CD14-positive monocyte (primary cell): ENCODE data around the gene CEP44. TPM values are rescaled to one million over a fixed set of nuclear protein-coding genes. Genes with fewer than 3 reads are reported as not detected.
A peak's percentile ranks its signal among the peaks of the same experiment; 100 is the strongest.

ENCODE experiments used
- DNase-seq, 3 donors: peaks; one replicate each; pipeline ENCODE4 v3.0.0-alpha.2; 2011 to 2022
- H2AFZ ChIP-seq: 2 replicates; pipeline ENCODE4 v1.6.0; 2012; ENCODE audit warnings: mild to moderate bottlenecking, low read depth, low read length, inconsistent platforms; ENCODE audit not compliant: insufficient read depth, poor library complexity, severe bottlenecking
- H3K27ac ChIP-seq, 2 donors: 1 replicate in 1 of 2; 2 replicates in 1 of 2; pipeline ENCODE4 v1.5.1; 2012 to 2013; ENCODE audit warnings: low read length in 2 of 2, control low read depth in 1 of 2, inconsistent platforms in 1 of 2, low read depth in 1 of 2, mild to moderate bottlenecking in 1 of 2
- H3K27me3 ChIP-seq, 2 donors: one replicate each; pipeline versions ENCODE4 v1.6.0 to v1.6.1; 2011 to 2013; ENCODE audit warnings: low read length in 2 of 2; ENCODE audit not compliant: control insufficient read depth in 2 of 2, insufficient read depth in 2 of 2
- H3K36me3 ChIP-seq, 2 donors: replicated peaks in 1 of 2; 1 replicate in 1 of 2; 2 replicates in 1 of 2; pipeline versions ENCODE4 v1.5.1 to v1.6.1; 2012 to 2013; ENCODE audit warnings: low read length in 2 of 2, control low read depth in 1 of 2, inconsistent platforms in 1 of 2, mild to moderate bottlenecking in 1 of 2; ENCODE audit not compliant: insufficient read depth in 2 of 2, control insufficient read depth in 1 of 2
- H3K4me1 ChIP-seq, 2 donors: 1 replicate in 1 of 2; 2 replicates in 1 of 2; pipeline versions ENCODE4 v1.5.1 to v1.6.1; 2012 to 2013; ENCODE audit warnings: low read length in 2 of 2, control low read depth in 1 of 2, inconsistent platforms in 1 of 2, mild to moderate bottlenecking in 1 of 2, moderate library complexity in 1 of 2; ENCODE audit not compliant: insufficient read depth in 2 of 2, control insufficient read depth in 1 of 2
- H3K4me2 ChIP-seq: replicated peaks from 2 replicates; pipeline ENCODE3; 2012; ENCODE audit warnings: low read length, moderate library complexity, mild to moderate bottlenecking; ENCODE audit not compliant: poor library complexity, severe bottlenecking; ENCODE audit errors: extremely low read depth
- H3K4me3 ChIP-seq, 3 experiments: fragments of 200-600 bp in 1 of 3; sonication (generic) in 1 of 3; replicated peaks in 1 of 3; 1 replicate in 2 of 3; 2 replicates in 1 of 3; pipeline ENCODE4 v1.5.1; 2011 to 2013; ENCODE audit warnings: low read length in 3 of 3, mild to moderate bottlenecking in 3 of 3, control low read depth in 2 of 3, low read depth in 2 of 3, inconsistent platforms in 1 of 3, moderate library complexity in 1 of 3
- H3K79me2 ChIP-seq: 2 replicates; pipeline ENCODE4 v1.6.0; 2012; ENCODE audit warnings: mild to moderate bottlenecking, control low read depth, inconsistent platforms, low read length, moderate library complexity; ENCODE audit not compliant: insufficient read depth
- H3K9ac ChIP-seq: 2 replicates; pipeline ENCODE4 v1.6.0; 2017; ENCODE audit warnings: low read length, mild to moderate bottlenecking; ENCODE audit not compliant: insufficient read depth, poor library complexity, severe bottlenecking
- H3K9me3 ChIP-seq, 2 donors: replicated peaks in 1 of 2; 1 replicate in 1 of 2; 2 replicates in 1 of 2; pipeline versions ENCODE4 v1.5.1 to v1.6.1; 2012 to 2013; ENCODE audit warnings: low read length in 2 of 2, control low read depth in 1 of 2; ENCODE audit not compliant: control insufficient read depth in 1 of 2, insufficient read depth in 1 of 2
- H4K20me1 ChIP-seq: 2 replicates; pipeline ENCODE4 v1.6.0; 2012; ENCODE audit warnings: mild to moderate bottlenecking, low read length, control low read depth, moderate library complexity; ENCODE audit not compliant: insufficient read depth
- H3K27ac Mint-ChIP-seq, 7 donors: one replicate each; pipeline ENCODE4 v1.8.0; 2020; ENCODE audit warnings: mild to moderate bottlenecking in 7 of 7, mixed read lengths in 7 of 7, moderate library complexity in 6 of 7, inconsistent platforms in 2 of 7
- H3K27me3 Mint-ChIP-seq, 3 donors: one replicate each; pipeline ENCODE4 v1.8.0; 2021 to 2022; ENCODE audit warnings: low read depth in 3 of 3, mild to moderate bottlenecking in 3 of 3, mixed read lengths in 3 of 3, moderate library complexity in 3 of 3, inconsistent platforms in 1 of 3
- H3K36me3 Mint-ChIP-seq, 2 donors: one replicate each; pipeline ENCODE4 v1.8.0; 2020; ENCODE audit warnings: mixed read lengths in 2 of 2, inconsistent platforms in 1 of 2, mild to moderate bottlenecking in 1 of 2
- H3K4me1 Mint-ChIP-seq: one replicate; pipeline ENCODE4 v1.8.0; 2020; ENCODE audit warnings: mild to moderate bottlenecking, mixed read lengths
- H3K4me3 Mint-ChIP-seq, 2 donors: one replicate each; pipeline ENCODE4 v1.8.0; 2020; ENCODE audit warnings: mild to moderate bottlenecking in 2 of 2, mixed read lengths in 2 of 2, moderate library complexity in 1 of 2
- H3K9me3 Mint-ChIP-seq, 7 donors: one replicate each; pipeline ENCODE4 v1.8.0; 2020 to 2022; ENCODE audit warnings: mixed read lengths in 7 of 7, mild to moderate bottlenecking in 6 of 7, moderate library complexity in 6 of 7, inconsistent platforms in 2 of 7
- CTCF ChIP-seq: fragments of 200-600 bp; IDR thresholded peaks from one replicate; pipeline ENCODE4 v1.8.0; 2022; ENCODE audit warnings: antibody characterized with exemption, mild to moderate bottlenecking
- WGBS: methylation state at CpG from one replicate; pipeline ENCODE4 v1.1.5; 2013; ENCODE audit warnings: missing lambda C conversion rate; ENCODE audit not compliant: insufficient coverage; 5-methylcytosine and 5-hydroxymethylcytosine counted together
- intact Hi-C, 2 donors: fragments of 100-400 bp; cut with micrococcal nuclease; formaldehyde crosslinking; loops; one replicate each; pipeline versions ENCODE4 v1.15.0 to v1.15.1; 2023
- polyA plus RNA-seq, 3 donors: library from polyadenylated mRNA; depleted of rRNA in 1 of 3; unstranded in 2 of 3; stranded (reverse) in 1 of 3; fragments of 300-500 nt in 2 of 3; fragments of >200 nt in 1 of 3; fragmentation: Illumina TruSeq in 2 of 3; gene quantifications; 1 replicate in 2 of 3; 2 replicates in 1 of 3; pipeline ENCODE4 v1.2.3, GENCODE V29; 2012 to 2021

The CEP44 gene
- polyA plus RNA-seq, 3 donors: 1.9 to 3.3 (median 2.2) TPM

- Histone ChIP-seq H3K27me3 (no peaks in the 10 kb centered on the region), H3K4me2 (peak overlapping the region; percentile 83), H4K20me1 (peaks cover 11% of the 10 kb centered on the region), H3K27ac (peak overlapping the region; percentile 93 to 100), H3K36me3 (peaks cover 0 to 4% of the 10 kb centered on the region in 2 donors), H3K4me1 (peaks cover 15 to 29% of the 10 kb centered on the region in 2 donors), H3K4me3 (peak overlapping the region; percentile 90 to 98 (median 93)), H3K79me2 (peaks cover 89% of the 10 kb centered on the region), H2AFZ (peak overlapping the region; percentile 92), H3K9me3 (no peaks in the 10 kb centered on the region), H3K9ac (peak overlapping the region; percentile 98)
- TF ChIP-seq CTCF: no peak
- intact Hi-C loops: no loop called here
- Mint-ChIP-seq H3K4me1 (peaks cover 50% of the 10 kb centered on the region), H3K4me3 (peak overlapping the region; percentile 93 to 96), H3K36me3 (peaks cover 9 to 14% of the 10 kb centered on the region in 2 donors), H3K27me3 (peaks cover 0 to 2% (median 0%) of the 10 kb centered on the region in 3 donors), H3K9me3 (peaks cover 0 to 3% (median 0%) of the 10 kb centered on the region in 7 donors), H3K27ac (peak overlapping the region; percentile 99 to 100 (median 99))
- WGBS: 0% methylated on average over 19 of the region's 22 CpGs
- peak; percentile 92 to 97 (median 95) for DNase-seq
These were observed 740 bp upstream of the CEP44 start for GRCh38 chr4:174282836-174283506.

- H3K9me3 Mint-ChIP-seq: peaks cover 0 to 3% (median 0%) of the 10 kb centered on the region in 7 donors
- Histone ChIP-seq H3K9me3 (no peaks in the 10 kb centered on the region), H3K36me3 (peaks cover 0 to 4% of the 10 kb centered on the region in 2 donors), H3K4me2 (peak overlapping the region; percentile 83), H3K9ac (peak overlapping the region; percentile 98), H3K4me3 (peak overlapping the region; percentile 90 to 98 (median 93)), H4K20me1 (no peaks in the 10 kb centered on the region), H3K27ac (peak overlapping the region in 1 of 2 donors; percentile 100), H2AFZ (peak overlapping the region; percentile 92), H3K27me3 (no peaks in the 10 kb centered on the region), H3K79me2 (peaks cover 76% of the 10 kb centered on the region), H3K4me1 (peaks cover 15 to 25% of the 10 kb centered on the region in 2 donors)
- WGBS: 0% methylated on average over 1 of the region's 6 CpGs
- H3K4me3 Mint-ChIP-seq: peak overlapping the region; percentile 93 to 96
- H3K36me3 Mint-ChIP-seq: peaks cover 9 to 14% of the 10 kb centered on the region in 2 donors
- H3K4me1 Mint-ChIP-seq: peaks cover 44% of the 10 kb centered on the region
- peaks cover 0 to 2% (median 0%) of the 10 kb centered on the region in 3 donors for H3K27me3 Mint-ChIP-seq
- peak overlapping the region in 6 of 7 donors; percentile 16 to 100 (median 99) for H3K27ac Mint-ChIP-seq
- DNase-seq: no peak
- no peak for TF ChIP-seq CTCF
- intact Hi-C loops: no loop called here
These were observed 776 bp downstream of the CEP44 start for GRCh38 chr4:174284487-174284886.
